Renal cortical epithelial cell (primary cell): ENCODE results near the gene FAT1. TPM values are rescaled to one million over a fixed set of nuclear protein-coding genes. Genes with fewer than 3 reads are reported as not detected.

Experiments
- DNase-seq: peaks from one replicate; pipeline ENCODE4 v3.0.0-alpha.2; 2011; ENCODE audit warnings: low read depth
- total RNA-seq: library from RNA; depleted of rRNA; stranded (reverse); fragments of >200 nt; gene quantifications from 2 replicates; pipeline ENCODE4 v1.2.3, GENCODE V29; 2014

Gene FAT1
- total RNA-seq, 1 donor from 2014 or later: 594 TPM

- no peak for DNase-seq
Measured at GRCh38 chr4:186606591-186606992, 117.1 kb downstream of the FAT1 start.

DNA sequence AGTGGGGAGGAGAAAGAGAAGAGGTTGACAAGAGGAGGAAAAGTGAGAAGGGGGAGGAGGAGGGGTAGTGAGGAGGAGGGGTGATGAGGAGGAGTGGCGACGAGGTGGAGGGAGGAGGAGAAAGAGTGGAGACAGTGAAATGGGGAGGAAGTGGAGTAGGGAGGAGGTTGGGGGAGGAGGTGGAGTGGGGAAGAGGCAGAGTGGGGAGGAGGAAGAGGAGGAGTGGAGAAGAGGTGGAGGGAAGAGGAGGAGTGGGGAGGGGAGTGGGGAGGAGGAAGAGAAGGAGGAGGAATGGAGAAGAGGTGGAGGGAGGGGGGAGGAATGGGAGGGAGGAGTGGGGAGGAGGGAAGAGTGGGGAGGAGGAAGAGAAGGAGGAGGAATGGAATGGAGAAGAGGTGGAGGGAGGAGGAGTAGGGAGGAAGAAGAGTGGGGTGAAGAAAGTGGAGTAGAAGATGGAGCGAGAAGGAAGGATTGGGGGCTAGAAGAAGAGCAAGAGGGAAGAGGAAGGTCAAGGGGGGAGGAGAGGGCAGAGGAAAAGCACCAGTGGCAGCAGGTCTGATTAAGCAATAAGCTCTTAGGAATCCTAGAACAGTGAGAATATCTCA, 118.3 kb downstream of the FAT1 start:
- DNase-seq: no peak

- no peak for DNase-seq
Measured at GRCh38 chr4:186604124-186604807, 119.4 kb downstream of the FAT1 start.

- DNase-seq: no peak
Measured at GRCh38 chr4:186602978-186603377, 120.7 kb downstream of the FAT1 start.

DNA sequence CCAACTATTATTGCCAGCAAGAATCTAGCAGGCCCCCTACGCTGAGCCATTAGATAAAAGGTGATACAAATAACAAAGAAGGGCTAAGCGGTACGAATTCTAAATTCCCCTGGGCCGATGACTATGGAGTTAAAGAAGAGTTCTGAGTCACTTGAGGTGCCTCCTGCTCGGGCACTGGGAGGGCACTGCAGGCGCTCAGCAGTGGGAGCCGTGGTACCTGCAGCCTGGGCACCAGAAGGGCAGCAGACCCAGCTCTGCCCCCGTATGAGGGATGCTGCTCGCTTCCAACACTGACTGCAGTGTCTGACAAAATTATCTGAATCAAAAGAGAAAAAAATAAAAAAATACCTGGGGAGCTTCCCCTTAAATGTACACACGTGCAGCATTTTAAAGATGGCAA, 124.2 kb downstream of the FAT1 start:
- DNase-seq: no peak

DNA sequence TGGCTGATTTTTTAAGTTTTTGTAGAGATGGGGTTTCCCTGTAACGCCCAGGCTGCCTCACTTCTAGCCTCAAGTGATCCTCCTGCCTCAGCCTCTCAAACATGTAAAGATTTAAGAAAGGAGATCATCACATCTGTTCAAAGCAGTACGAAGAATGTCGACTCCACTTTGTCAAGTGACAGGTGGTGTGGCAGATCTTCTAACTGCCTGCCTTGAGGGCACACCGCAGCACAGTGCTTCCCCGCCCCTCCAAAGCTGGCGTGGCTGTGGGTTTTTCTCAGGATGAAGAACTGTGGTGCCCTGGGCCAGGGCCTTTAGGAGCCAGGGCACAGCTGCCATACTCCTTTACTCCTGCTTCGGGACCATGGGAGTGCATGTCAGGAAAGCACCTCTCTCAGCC, 125.0 kb downstream of the FAT1 start:
- no peak for DNase-seq

- DNase-seq: no peak
Measured at GRCh38 chr4:186596850-186597390, 126.7 kb downstream of the FAT1 start.

GRCh38 chr4:186596346-186596745, 127.3 kb downstream of the FAT1 start:
- DNase-seq: no peak

- DNase-seq: no peak
Measured at GRCh38 chr4:186593587-186593973, 130.1 kb downstream of the FAT1 start.

DNA sequence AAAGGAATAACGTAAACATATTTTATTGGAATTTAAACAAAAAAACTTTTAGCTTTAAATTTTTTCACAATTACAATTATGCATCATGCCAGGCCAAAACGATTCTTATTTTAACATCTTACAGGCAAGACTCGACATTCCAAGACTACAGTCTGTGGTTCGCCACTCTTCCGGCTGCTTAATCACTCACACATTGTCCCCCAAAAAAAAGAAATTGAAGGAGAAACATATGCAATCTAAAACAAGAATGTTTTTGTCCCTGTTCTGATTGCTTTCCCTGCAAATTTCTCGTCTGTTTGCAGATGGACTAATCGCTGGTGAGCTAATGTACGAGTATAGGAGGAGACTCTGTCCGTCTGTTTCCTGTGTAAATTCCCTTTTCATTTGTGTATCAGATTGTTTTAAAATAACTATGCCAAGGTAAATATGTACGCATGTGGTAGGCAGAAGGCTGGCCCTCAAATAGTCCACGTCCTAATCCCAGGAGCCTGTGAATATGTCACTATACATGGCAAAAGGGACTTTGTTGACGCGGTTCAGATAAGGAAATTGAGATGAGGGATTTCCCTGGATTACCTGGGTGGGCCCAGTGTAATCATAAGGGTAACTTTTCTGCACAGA, 130.6 kb downstream of the FAT1 start:
- DNase-seq: no peak

- DNase-seq: no peak
Measured at GRCh38 chr4:186592445-186592844, 131.2 kb downstream of the FAT1 start.

DNA sequence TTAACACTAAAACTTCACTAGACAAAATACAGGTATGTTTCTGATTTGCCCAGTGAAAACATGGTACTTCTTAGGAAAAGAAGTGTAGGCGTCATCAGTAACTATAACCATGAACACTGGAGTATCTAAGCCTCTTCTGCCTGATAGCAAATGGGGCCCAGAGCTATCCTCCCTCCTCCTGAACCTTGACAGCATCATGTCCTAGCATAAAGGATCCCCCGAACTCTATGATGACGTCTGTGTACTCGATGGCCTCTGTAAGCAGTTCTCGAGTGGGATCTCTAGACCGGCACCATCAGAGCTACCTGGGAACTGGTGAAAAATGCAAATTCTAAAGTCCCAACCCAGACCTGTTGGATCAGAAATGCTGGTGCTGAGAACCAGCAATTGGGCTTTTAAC, 132.0 kb downstream of the FAT1 start:
- no peak for DNase-seq

GRCh38 chr4:186588503-186588902, 135.2 kb downstream of the FAT1 start:
- no peak for DNase-seq

DNA sequence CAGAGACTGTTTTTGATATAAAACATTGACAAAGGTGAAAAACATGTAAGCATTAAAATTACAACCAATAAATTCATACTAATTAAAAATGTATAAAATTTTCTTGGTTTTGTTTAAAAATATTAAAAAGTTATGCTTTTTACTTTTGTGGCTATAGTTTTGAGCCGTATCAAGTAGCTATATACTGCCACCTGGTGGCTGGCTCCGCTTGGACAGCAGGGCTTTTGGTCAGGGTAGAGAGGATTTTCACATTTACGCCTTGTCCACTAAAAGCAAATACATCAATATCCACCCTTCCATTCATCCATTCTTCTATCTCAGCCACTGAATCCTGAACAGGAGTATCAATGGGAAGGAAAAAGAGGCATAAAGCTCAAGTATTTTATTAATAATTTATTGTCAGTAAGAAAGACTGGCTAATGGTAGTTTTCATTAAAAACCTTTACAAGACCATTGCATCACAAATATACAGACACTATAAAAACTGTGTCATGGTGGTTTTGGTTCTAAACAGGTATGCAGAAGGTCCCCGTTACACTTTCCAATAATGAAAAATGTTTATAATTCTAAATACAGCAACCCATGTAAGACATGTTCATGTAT, 136.1 kb downstream of the FAT1 start:
- peak; percentile 44 for DNase-seq

- DNase-seq: no peak
Measured at GRCh38 chr4:186586205-186586604, 137.5 kb downstream of the FAT1 start.

- DNase-seq: no peak
Measured at GRCh38 chr4:186584912-186585311, 138.7 kb downstream of the FAT1 start.

DNA sequence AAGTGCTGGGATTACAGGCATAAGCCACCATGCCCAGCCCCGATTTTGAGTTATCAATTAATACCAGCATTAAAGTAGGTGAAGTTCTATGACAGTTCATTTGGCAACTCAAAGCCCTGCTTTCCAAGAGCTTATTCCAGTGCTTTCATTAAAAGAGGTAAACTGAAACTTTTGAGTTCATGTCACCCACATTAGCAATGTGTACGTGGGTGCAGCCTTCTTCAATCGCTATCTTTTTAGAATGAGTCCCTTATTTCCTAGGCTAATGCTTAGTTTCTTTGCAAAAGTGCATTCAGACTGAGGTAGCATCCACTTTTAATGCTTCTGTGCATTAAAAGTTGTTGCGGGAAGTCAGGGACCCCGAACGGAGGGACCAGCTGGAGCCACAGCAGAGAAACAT, 142.2 kb downstream of the FAT1 start:
- DNase-seq: no peak

DNA sequence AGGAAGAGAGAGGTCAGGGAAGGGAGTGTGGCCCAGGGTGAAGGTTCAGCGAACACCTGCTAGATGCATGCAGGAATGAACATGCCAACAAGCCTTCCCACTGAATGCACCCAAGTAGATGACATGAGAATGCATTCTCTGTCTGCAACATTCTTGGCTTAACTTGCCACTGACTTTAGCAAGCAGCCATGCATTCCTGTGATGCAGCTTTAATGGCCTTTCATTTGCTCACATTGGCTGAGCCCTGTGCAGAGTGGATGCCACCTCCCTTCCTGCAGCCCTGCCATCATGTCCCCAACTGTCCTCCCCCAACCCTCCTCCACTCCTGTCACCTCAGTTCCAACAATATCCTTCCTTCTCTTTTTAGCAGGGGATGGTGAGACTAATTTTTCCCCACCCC, 143.0 kb downstream of the FAT1 start:
- DNase-seq: no peak

- peak; percentile 82 for DNase-seq
Measured at GRCh38 chr4:186570193-186570996, 153.3 kb downstream of the FAT1 start.

GRCh38 chr4:186569533-186570192, 154.0 kb downstream of the FAT1 start:
- DNase-seq: no peak

DNA sequence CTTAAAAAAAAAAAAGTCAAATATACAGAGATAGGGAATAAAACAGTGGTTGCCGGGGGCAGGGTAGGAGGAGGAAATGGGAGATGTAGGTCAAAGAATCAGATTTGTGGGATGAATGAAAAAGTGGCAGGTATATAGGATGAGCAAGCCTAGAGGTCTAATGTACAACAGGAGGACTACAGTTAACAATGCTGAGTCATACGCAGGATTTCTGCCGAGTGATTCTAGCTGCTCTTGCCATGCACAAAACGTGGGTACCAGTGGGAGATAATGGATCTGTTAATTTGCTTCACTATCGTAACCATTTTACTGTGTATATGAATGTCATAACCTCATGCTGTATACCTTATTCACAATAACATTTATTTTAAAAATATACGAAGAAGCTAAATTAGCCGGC, 157.6 kb downstream of the FAT1 start:
- no peak for DNase-seq
